Measurements from ENCODE around the gene WBP11. TPM values are rescaled to one million over a fixed set of nuclear protein-coding genes. Genes with fewer than 3 reads are reported as not detected.

Gene WBP11
- total and polyA plus RNA-seq, 9 of the 15 experiments (the other 6 are each of a cell fraction or from before 2014, with no cell fraction given) = 7.7 to 60.8 (median 24.6) TPM

DNA sequence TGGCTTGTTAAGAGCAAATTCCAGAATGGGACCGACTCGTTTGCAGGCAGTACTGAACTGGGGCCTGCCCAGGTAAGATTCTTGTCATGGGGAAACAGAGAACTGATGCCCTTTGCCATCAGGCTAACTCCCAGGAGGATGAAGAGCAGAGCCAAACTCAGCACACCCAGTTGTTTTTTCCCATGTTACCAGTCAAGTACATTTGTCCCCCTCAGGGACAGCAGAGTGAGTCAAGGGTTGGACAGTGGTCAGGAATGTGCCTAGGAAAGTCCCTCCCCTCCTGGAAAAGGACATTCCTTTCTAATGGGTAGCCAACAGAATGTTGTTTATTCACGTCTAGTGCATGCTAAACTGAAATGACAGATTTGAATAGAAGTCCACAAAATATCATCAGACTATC, 38.5 kb upstream of the WBP11 start:
- TF ChIP-seq, protein P1, sequence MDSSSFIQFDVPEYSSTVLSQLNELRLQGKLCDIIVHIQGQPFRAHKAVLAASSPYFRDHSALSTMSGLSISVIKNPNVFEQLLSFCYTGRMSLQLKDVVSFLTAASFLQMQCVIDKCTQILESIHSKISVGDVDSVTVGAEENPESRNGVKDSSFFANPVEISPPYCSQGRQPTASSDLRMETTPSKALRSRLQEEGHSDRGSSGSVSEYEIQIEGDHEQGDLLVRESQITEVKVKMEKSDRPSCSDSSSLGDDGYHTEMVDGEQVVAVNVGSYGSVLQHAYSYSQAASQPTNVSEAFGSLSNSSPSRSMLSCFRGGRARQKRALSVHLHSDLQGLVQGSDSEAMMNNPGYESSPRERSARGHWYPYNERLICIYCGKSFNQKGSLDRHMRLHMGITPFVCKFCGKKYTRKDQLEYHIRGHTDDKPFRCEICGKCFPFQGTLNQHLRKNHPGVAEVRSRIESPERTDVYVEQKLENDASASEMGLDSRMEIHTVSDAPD (CRISPR knock-in tag; IDR thresholded peaks at IDR 0.05) = no peak
- TF ChIP-seq SMAD4 (CRISPR knock-in tag; conservative IDR thresholded peaks at IDR 0.05) (no peak), PYGO2 (tag; IDR thresholded peaks at IDR 0.05) (no peak), POLR3G (IDR thresholded peaks at IDR 0.05; ENCODE audit: extremely low read depth, insufficient read length, insufficient replicate concordance) (no peak), CBX2 (IDR thresholded peaks at IDR 0.05; ENCODE audit: insufficient read depth, low read length, poor library complexity, severe bottlenecking) (no peak), YBX1 (IDR thresholded peaks at IDR 0.05) (no peak), ZNF282 (CRISPR knock-in tag; IDR thresholded peaks at IDR 0.05) (no peak)
- TF ChIP-seq, protein P2, sequence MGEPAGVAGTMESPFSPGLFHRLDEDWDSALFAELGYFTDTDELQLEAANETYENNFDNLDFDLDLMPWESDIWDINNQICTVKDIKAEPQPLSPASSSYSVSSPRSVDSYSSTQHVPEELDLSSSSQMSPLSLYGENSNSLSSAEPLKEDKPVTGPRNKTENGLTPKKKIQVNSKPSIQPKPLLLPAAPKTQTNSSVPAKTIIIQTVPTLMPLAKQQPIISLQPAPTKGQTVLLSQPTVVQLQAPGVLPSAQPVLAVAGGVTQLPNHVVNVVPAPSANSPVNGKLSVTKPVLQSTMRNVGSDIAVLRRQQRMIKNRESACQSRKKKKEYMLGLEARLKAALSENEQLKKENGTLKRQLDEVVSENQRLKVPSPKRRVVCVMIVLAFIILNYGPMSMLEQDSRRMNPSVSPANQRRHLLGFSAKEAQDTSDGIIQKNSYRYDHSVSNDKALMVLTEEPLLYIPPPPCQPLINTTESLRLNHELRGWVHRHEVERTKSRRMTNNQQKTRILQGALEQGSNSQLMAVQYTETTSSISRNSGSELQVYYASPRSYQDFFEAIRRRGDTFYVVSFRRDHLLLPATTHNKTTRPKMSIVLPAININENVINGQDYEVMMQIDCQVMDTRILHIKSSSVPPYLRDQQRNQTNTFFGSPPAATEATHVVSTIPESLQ (CRISPR knock-in tag; IDR thresholded peaks at IDR 0.05) = no peak
- TF ChIP-seq, protein P3, sequence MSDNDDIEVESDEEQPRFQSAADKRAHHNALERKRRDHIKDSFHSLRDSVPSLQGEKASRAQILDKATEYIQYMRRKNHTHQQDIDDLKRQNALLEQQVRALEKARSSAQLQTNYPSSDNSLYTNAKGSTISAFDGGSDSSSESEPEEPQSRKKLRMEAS (CRISPR knock-in tag; IDR thresholded peaks at IDR 0.05) = no peak
- TF ChIP-seq, protein P4, sequence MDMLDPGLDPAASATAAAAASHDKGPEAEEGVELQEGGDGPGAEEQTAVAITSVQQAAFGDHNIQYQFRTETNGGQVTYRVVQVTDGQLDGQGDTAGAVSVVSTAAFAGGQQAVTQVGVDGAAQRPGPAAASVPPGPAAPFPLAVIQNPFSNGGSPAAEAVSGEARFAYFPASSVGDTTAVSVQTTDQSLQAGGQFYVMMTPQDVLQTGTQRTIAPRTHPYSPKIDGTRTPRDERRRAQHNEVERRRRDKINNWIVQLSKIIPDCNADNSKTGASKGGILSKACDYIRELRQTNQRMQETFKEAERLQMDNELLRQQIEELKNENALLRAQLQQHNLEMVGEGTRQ (CRISPR knock-in tag; IDR thresholded peaks at IDR 0.05) = no peak
- Histone ChIP-seq H3K4me1 (replicated peaks in 1 of 2; ENCODE audit: control insufficient read depth in 2 of 2, insufficient read depth in 2 of 2, low read length in 2 of 2) (peaks cover 0 to 13% of the 10 kb centered on the region in 2 experiments; a peak in 2 of 5 replicates), H3K27ac (ENCODE audit: extremely low read depth, low read depth, low read length) (no peak overlapping the region), H3K4me3 (no peak overlapping the region), H3K9me3 (replicated peaks; ENCODE audit: control insufficient read depth, insufficient read depth, low read depth, low read length) (no peaks in the 10 kb centered on the region), H4K20me1 (replicated peaks; ENCODE audit: control insufficient read depth, insufficient read depth, low read length) (no peaks in the 10 kb centered on the region), H3K9ac (ENCODE audit: insufficient read depth in 1 of 2, low read depth in 2 of 2, low read length in 2 of 2) (no peak overlapping the region), H3K36me3 (ENCODE audit: control insufficient read depth, insufficient read depth, low read length) (no peaks in the 10 kb centered on the region), H3K9me1 (ENCODE audit: control insufficient read depth, insufficient read depth, low read length) (no peaks in the 10 kb centered on the region), H2AFZ (ENCODE audit: low read depth, low read length) (no peak overlapping the region), H3K79me2 (ENCODE audit: control insufficient read depth, insufficient read depth, low read length) (no peaks in the 10 kb centered on the region), H3K4me2 (ENCODE audit: insufficient read depth, low read length) (no peak overlapping the region), H3K27me3 (ENCODE audit: control insufficient read depth in 2 of 2, insufficient read depth in 2 of 2, low read length in 2 of 2) (no peaks in the 10 kb centered on the region)
- FAIRE-seq (no peak), ATAC-seq (no peak), DNase-seq (ENCODE audit: extremely low read depth in 1 of 4, low spot score in 3 of 4) (no peak)
- in situ Hi-C loops (cut with MboI) (loop anchor here (10.0 kb wide), 1 partner anchor 153 kb away; no protein-coding TSS in a partner anchor), intact Hi-C loops (cut with micrococcal nuclease) (loop anchor here (5.0 to 10.0 kb wide), 2 partner anchors 39 to 83 kb away; partner anchors contain the start of genes C12orf60 and WBP11)
- BruUV-seq (replicated peaks) = no TSS peak
- POLR2A ChIA-PET = no interaction called here
- CTCF ChIA-PET (ENCODE audit: low intra/inter-chr PET ratio) = no interaction called here
- WGBS (ENCODE audit: insufficient coverage, low coverage, missing lambda C conversion rate) = 30% methylated on average over 3 of the region's 3 CpGs
